ENCODE measurements around the gene CDPF1. TPM values are rescaled to one million over a fixed set of nuclear protein-coding genes. Genes with fewer than 3 reads are reported as not detected.

Gene CDPF1
- total RNA-seq, 1 experiment from 2014 or later: 16.3 TPM

- no peak for TF ChIP-seq ZBTB33 (IDR thresholded peaks at IDR 0.05; ENCODE audit: extremely low read depth, insufficient replicate concordance, low read length)
Measured at GRCh38 chr22:46280999-46281623, 31.0 kb upstream of the CDPF1 start (continued).

- POLR2A ChIA-PET: no interaction called here
- no peak for TF ChIP-seq TCF7L2 (IDR thresholded peaks at IDR 0.05; ENCODE audit: borderline replicate concordance, extremely low read depth, insufficient read depth, insufficient read length)
- TF ChIP-seq CBX3 (IDR thresholded peaks at IDR 0.05; ENCODE audit: low read depth): no peak
- no peak for TF ChIP-seq JUND (IDR thresholded peaks at IDR 0.05)
- no peak for TF ChIP-seq POLR2AphosphoS5 (IDR thresholded peaks at IDR 0.05; ENCODE audit: low read depth, low read length)
- RAD21 ChIA-PET (ENCODE audit: low non-redundant PET in 1 of 2, low total read pairs in 2 of 2, uncharacterized antibody in 2 of 2, unreplicated experiment in 2 of 2): no interaction called here
- Histone ChIP-seq H3K79me2 (ENCODE audit: insufficient read depth, low read length) (no peaks in the 10 kb centered on the region), H3K9me3 (ENCODE audit: control insufficient read depth in 1 of 2, insufficient read depth in 1 of 2, low read depth in 1 of 2, low read length in 2 of 2) (peaks cover 0 to 3% of the 10 kb centered on the region in 2 experiments; a peak in 1 of 4 replicates), H3K27me3 (ENCODE audit: insufficient read depth, low read length) (no peaks in the 10 kb centered on the region), H4K20me1 (ENCODE audit: insufficient read depth) (no peaks in the 10 kb centered on the region), H3K27ac (ENCODE audit: low read depth, low read length) (no peak overlapping the region), H3K4me2 (ENCODE audit: low read length) (no peak overlapping the region), H3K4me1 (ENCODE audit: control insufficient read depth in 1 of 2, insufficient read depth in 2 of 2, low read length in 2 of 2) (no peaks in the 10 kb centered on the region), H2AFZ (ENCODE audit: low read depth, low read length, poor library complexity, severe bottlenecking) (no peak overlapping the region), H3K9ac (ENCODE audit: low read length) (no peak overlapping the region), H3K9me2 (ENCODE audit: insufficient read depth) (no peaks in the 10 kb centered on the region), H3K4me3 (replicated peaks in 1 of 2; ENCODE audit: low read depth in 1 of 2, low read length in 2 of 2) (no peak overlapping the region), H3K36me3 (ENCODE audit: control insufficient read depth in 1 of 2, insufficient read depth in 2 of 2, low read length in 2 of 2) (peaks cover 30 to 39% of the 10 kb centered on the region in 2 experiments)
- no TSS peak for BruUV-seq (replicated peaks)
- CTCF ChIA-PET: no interaction called here
- ATAC-seq (no peak), DNase-seq (ENCODE audit: low read depth, low spot score) (no peak)
- intact Hi-C loops (cut with micrococcal nuclease): no loop called here
Measured at GRCh38 chr22:46280063-46280817, 30.1 kb upstream of the CDPF1 start.

Data from HCT116 (cell line).